Activated CD8-positive, alpha-beta T cell treated with anti-CD3 and anti-CD28 coated beads for 36 hours (primary cell): ENCODE measurements around the gene B4GALNT2. TPM values are rescaled to one million over a fixed set of nuclear protein-coding genes. Genes with fewer than 3 reads are reported as not detected.

Source experiments
- ATAC-seq: fragments of 200-7000 bp; cut with Tn5 transposase; one replicate; pipeline ENCODE4 v1.10.0; 2021; ENCODE audit warnings: mild to moderate bottlenecking, moderate library complexity
- CTCF ChIA-PET: fragments of 350-600 bp; sonication (Branson Sonifier 250); formaldehyde crosslinking; loops from one replicate; lab custom pipeline; 2021; ENCODE audit warnings: antibody characterized with exemption; lab: Charles Lee
- POLR2A ChIA-PET: fragments of 350-600 bp; sonication (Branson Sonifier 250); formaldehyde crosslinking; loops from one replicate; lab custom pipeline; 2021; ENCODE audit warnings: antibody characterized with exemption; lab: Charles Lee
- DNase-seq: peaks from one replicate; pipeline ENCODE4 v3.0.0-alpha.2; 2020
- H3K27ac Mint-ChIP-seq: one replicate; pipeline ENCODE4 v1.8.0; 2021; ENCODE audit warnings: mild to moderate bottlenecking, mixed read lengths
- H3K27me3 Mint-ChIP-seq: one replicate; pipeline ENCODE4 v1.8.0; 2021; ENCODE audit warnings: mixed read lengths
- H3K36me3 Mint-ChIP-seq: one replicate; pipeline ENCODE4 v1.8.0; 2021; ENCODE audit warnings: low read depth, mixed read lengths
- H3K4me1 Mint-ChIP-seq: one replicate; pipeline ENCODE4 v1.8.0; 2021; ENCODE audit warnings: low read depth, mixed read lengths
- H3K4me3 Mint-ChIP-seq: one replicate; pipeline ENCODE4 v1.8.0; 2021; ENCODE audit warnings: mild to moderate bottlenecking, moderate library complexity, mixed read lengths
- H3K9me3 Mint-ChIP-seq: one replicate; pipeline ENCODE4 v1.8.0; 2021; ENCODE audit warnings: mixed read lengths
- CTCF ChIP-seq: fragments of 200-600 bp; IDR thresholded peaks from one replicate; pipeline ENCODE4 v1.8.0; 2022; ENCODE audit warnings: antibody characterized with exemption, mild to moderate bottlenecking
- intact Hi-C: fragments of 100-400 bp; cut with micrococcal nuclease; formaldehyde crosslinking; loops from one replicate; pipeline ENCODE4 v1.10.0; 2022
- total RNA-seq, 2 experiments: library from RNA; stranded (reverse); gene quantifications; one replicate each; pipeline ENCODE4 v1.2.3, GENCODE V29; 2021

Gene B4GALNT2
- total RNA-seq, 2 experiments from 2014 or later: not detected

- Mint-ChIP-seq H3K27ac (no peak overlapping the region), H3K36me3 (no peaks in the 10 kb centered on the region), H3K27me3 (peaks cover 2% of the 10 kb centered on the region), H3K4me1 (no peaks in the 10 kb centered on the region), H3K4me3 (no peak overlapping the region), H3K9me3 (no peaks in the 10 kb centered on the region)
- POLR2A ChIA-PET: interaction anchor here (0.6 kb wide), 1 partner anchor 77 kb away, joined by 3 read pairs; no protein-coding TSS in a partner anchor
- TF ChIP-seq CTCF: no peak
- intact Hi-C loops: no loop called here
- no peak for ATAC-seq
- CTCF ChIA-PET: interaction anchor here (0.9 to 1.3 kb wide), 2 partner anchors 19 to 68 kb away, joined by 4 read pairs; no protein-coding TSS in a partner anchor
- no peak for DNase-seq
These were observed 28.0 kb upstream of the B4GALNT2 start for GRCh38 chr17:49104511-49105074.

- Mint-ChIP-seq H3K9me3 (no peaks in the 10 kb centered on the region), H3K27ac (no peak overlapping the region), H3K36me3 (no peaks in the 10 kb centered on the region), H3K27me3 (peaks cover 2% of the 10 kb centered on the region), H3K4me1 (no peaks in the 10 kb centered on the region), H3K4me3 (no peak overlapping the region)
- intact Hi-C loops: no loop called here
- POLR2A ChIA-PET: no interaction called here
- DNase-seq (no peak), ATAC-seq (no peak)
- CTCF ChIA-PET: interaction anchor here (1.1 kb wide), 1 partner anchor 11 kb away, joined by 3 read pairs; no protein-coding TSS in a partner anchor
- TF ChIP-seq CTCF: no peak
These were observed 26.0 kb upstream of the B4GALNT2 start for GRCh38 chr17:49106321-49107210.

GRCh38 chr17:49107211-49107557, 25.4 kb upstream of the B4GALNT2 start:
- ChIA-PET POLR2A (no interaction called here), CTCF (interaction anchor here (1.1 kb wide), 1 partner anchor 11 kb away, joined by 3 read pairs; no protein-coding TSS in a partner anchor)
- intact Hi-C loops: no loop called here
- H3K36me3 Mint-ChIP-seq: no peaks in the 10 kb centered on the region
- DNase-seq (no peak), ATAC-seq (no peak)
- TF ChIP-seq CTCF: no peak
- no peak overlapping the region for H3K4me3 Mint-ChIP-seq
- no peaks in the 10 kb centered on the region for H3K27me3 Mint-ChIP-seq
- H3K9me3 Mint-ChIP-seq: no peaks in the 10 kb centered on the region
- H3K4me1 Mint-ChIP-seq: no peaks in the 10 kb centered on the region
- H3K27ac Mint-ChIP-seq: no peak overlapping the region

- no peaks in the 10 kb centered on the region for H3K9me3 Mint-ChIP-seq
- ATAC-seq: no peak
- TF ChIP-seq CTCF: no peak
- no peak overlapping the region for H3K4me3 Mint-ChIP-seq
- intact Hi-C loops: no loop called here
- CTCF ChIA-PET: no interaction called here
- H3K27ac Mint-ChIP-seq: no peak overlapping the region
- DNase-seq: no peak
- POLR2A ChIA-PET: no interaction called here
- peaks cover 3% of the 10 kb centered on the region for H3K27me3 Mint-ChIP-seq
- H3K4me1 Mint-ChIP-seq: no peaks in the 10 kb centered on the region
- no peaks in the 10 kb centered on the region for H3K36me3 Mint-ChIP-seq
These were observed 24.3 kb upstream of the B4GALNT2 start for GRCh38 chr17:49108318-49108717.

GRCh38 chr17:49110509-49110908, 22.1 kb upstream of the B4GALNT2 start:
- no peaks in the 10 kb centered on the region for H3K36me3 Mint-ChIP-seq
- ATAC-seq (no peak), DNase-seq (no peak)
- no peak overlapping the region for H3K27ac Mint-ChIP-seq
- peaks cover 9% of the 10 kb centered on the region for H3K27me3 Mint-ChIP-seq
- H3K9me3 Mint-ChIP-seq: no peaks in the 10 kb centered on the region
- no peak overlapping the region for H3K4me3 Mint-ChIP-seq
- intact Hi-C loops: no loop called here
- no peaks in the 10 kb centered on the region for H3K4me1 Mint-ChIP-seq
- POLR2A ChIA-PET: no interaction called here
- no peak for TF ChIP-seq CTCF
- CTCF ChIA-PET: interaction anchor here (1.1 kb wide), 1 partner anchor 21 kb away, joined by 3 read pairs; no protein-coding TSS in a partner anchor
